Hematopoietic multipotent progenitor cell treated with erythropoietin and hydrocortisone succinate and interleukin-3 and kit ligand, for 6 days (in vitro differentiated cells): Measurements from ENCODE around the gene C4orf50.
"Not testable (repeated sequence)": the region's sequence is repeated elsewhere in the genome, so short reads cannot be mapped to it uniquely, and the experiment has no call there.

ENCODE experiments used
- DNase-seq: peaks from one replicate; pipeline ENCODE4 v3.0.0-alpha.2; 2015

The C4orf50 gene

DNA sequence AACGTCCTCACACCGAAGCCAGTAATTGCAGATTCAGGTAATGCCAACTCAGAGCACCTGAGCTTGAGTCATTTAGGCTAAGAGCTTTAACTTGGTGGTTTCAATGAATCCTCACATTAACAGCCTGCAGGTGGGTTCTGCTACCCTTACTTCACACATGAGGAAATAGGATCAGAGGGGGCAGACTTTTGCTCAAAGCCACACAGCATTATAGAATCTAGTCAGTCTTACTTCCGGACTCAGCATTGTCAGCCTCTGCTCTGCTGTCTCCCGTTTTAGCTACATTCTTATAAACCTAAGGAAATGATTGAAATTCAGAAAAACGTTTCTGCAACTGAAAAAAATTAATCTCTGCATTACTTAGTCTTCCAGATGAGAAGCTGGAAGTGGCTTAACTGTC is 6.0 kb downstream of the C4orf50 start:
- no peak for DNase-seq

DNA sequence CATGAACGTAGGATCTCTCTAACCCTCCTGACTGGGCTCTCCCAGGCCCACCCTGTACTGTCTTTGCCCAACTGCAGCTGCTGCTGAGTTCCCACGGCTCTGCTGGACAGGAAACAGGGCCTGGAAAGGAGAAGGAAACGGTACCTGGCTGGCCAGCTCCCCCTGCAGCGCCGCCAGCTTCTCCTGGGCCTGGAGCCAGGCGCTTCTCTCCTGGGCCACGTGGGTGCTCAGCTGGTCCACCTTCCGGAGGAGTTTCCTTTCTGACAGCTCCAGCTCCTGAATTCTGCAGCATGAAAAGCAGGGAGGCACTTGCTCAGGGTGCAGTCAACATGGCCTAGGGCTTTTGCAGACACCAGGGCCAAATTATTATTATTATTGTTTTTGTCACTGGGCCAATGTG is 6.5 kb downstream of the C4orf50 start:
- no peak for DNase-seq

DNA sequence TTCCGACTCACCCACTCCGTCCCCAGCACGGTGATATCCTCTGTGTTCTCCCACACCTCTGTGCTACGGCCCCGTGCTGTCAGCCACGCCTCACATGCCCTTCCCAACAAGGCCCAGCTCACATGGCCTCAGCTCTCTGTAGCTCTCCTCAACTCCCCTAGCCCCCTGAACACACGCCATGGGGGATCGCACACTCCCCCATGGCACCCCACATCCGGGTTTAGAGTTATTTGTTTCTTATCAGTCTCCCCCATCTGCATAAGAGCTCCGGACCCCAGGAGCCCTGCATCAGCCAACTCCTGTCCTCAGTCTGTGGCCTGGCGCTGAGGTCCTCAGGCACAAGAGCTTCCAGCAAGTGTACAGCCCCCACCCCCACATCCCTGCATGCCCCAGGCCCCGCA is 7.0 kb downstream of the C4orf50 start:
- peak; percentile 5 for DNase-seq

DNA sequence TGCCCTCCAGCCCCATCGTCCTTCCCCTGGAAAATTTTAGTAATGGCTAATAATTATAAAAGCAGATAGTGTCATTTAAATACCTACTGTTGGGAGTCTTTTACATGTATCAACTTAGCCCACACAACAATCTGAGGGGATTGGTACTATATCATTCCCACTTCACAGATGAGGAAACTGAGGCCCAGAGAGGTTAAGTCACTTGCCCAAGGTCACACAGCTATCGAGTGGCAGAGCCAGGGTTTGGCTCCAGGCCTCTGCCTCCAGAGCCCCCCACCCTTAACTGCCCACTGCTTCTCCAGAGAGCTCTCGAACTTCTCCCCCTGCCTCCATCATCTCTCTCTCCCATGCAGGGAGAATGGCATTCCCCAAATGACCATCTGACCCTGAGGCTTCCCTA is 7.4 kb downstream of the C4orf50 start:
- no peak for DNase-seq

DNA sequence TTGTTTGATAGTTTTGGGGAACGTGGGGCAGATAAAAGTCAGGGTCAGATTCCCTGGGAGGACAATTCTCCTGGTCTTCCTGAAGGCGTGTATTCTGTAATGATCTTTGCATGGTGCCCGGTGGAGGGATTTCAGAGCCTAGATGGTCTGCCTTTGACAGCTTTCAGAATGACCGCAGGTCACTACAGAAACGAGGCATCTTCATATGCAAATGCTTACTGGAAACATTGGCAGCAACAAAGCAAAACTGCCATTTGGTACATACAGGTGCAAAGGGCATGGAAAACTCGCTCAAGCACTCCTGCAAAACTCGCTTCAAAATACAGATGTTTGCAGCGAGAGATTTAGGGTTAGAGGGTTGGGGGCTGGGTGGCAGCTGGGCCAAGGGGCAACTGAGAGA is 8.8 kb downstream of the C4orf50 start:
- DNase-seq, result no peak

DNA sequence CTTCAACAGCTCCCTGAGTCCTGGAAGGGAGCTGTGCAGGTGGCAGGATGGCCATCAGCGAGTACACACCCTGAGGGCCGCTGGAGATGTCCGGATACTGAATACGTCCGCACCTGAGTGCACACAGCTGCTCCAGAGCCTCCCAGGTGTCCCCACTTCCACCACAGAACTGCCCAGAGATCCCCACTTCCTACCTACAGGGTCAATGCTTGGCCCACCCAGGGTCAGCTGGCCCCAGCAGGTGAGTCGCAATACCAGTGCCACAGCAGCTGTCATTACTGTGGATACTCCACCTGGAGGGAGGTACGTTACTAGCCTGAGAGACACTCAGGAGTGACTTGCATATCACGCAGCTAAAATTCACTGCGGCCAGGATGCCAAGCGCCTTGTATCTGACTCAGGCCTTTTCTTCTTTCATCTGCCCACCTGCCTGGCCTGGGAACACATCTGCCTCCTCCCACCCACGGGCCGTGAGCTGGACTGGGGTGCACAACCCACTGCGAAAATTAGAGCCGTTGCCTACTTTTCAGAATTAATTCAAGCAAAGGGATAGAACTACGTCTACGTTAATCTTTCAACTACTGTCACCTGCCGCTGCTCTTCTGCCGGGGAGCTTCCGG is 9.4 kb downstream of the C4orf50 start:
- no peak for DNase-seq

DNA sequence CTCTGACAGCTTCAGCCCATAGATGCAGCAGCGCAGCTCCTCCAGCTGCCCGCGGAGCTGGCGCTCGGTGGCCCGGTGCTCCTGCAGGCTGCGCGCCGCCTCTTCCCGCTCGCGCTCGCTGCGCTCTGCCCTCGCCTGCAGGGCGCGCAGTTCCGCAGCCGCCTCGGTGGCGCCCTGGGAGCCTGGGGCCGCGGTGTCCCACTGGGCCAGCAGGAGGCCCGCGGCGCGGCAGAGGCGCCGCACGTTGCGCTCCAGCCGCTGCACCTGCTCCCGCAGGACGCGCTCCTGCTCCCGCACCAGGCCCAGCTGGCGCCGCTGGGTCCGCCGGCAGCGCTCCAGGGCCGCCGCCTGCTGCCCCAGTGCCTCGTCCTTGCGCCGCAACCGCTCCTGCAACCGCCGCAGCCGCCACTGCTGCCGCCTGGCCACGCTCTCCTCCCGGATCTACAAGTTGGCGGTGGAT is 10.1 kb downstream of the C4orf50 start:
- peak; percentile 6 for DNase-seq

DNA sequence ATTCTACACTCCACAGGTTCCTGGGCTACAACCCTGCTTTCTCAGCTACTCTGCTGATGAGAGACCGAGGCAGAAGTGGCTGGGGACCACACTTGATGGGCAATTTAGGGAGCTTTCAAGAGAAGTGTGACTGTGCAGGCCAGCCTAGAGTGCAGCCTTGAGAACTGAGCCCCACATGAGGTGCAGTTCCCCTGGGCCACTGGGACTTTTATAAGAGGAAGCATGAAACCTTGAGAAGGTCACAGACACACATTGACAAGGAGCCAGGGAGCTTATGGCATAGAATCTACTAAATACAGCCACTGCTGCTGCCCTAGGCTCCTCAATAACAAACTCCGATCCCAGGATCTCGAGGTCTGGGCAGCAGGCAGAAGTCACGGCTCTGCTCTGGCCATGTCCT is 13.1 kb downstream of the C4orf50 start:
- DNase-seq, result no peak

DNA sequence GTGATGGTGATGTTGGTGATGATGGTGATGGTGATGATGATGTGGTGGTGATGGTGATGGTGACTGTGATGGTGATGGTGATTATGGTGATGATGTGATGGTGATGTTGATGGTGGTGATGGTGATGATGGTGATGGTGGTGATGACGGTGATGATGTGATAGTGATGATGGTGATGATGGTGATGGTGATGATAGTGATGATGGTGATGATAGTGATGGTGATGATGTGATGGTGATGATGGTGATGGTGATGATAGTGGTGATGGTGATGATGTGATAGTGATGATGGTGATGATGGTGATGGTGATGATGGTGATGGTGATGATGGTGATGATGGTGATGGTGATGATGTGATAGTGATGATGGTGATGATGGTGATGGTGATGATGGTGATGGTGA is 14.7 kb downstream of the C4orf50 start:
- not testable (repeated sequence) for DNase-seq

DNA sequence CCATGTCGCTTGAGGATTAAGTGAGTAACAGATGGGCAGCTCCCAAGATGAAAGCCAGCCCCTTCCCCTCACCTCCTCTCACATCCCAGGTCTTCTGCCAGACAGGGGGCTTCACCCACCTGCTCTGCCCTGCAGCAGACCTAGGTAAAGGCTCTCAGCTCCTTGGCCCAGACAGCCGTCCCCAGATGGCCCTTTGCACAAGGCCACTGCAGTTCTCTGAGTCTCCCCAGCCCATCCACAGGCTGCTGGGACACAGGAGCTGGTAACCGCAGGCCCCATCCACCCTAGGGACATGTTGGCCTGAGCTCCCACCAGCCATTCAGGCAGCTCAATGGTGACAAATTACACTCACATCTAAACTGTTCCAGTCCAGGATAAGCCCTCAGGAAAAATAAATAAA is 15.3 kb downstream of the C4orf50 start:
- DNase-seq, result no peak

DNA sequence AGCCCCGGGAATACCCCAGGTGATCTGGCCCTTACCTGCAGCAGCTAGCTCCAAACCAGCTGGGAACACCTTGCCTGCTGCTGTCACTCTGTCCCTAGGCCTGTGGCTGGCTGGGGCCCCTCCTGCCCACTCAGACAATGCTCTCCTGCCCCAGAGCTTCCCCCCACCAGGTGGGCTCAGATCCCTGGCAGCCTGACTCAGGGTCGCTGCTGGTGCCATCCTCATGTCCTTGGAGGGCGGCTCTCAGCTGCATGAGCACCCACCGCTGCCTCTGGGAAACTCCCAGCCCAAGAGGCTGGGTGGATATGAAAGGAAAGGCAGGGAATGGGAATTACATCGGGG is 15.8 kb downstream of the C4orf50 start:
- no peak for DNase-seq

DNA sequence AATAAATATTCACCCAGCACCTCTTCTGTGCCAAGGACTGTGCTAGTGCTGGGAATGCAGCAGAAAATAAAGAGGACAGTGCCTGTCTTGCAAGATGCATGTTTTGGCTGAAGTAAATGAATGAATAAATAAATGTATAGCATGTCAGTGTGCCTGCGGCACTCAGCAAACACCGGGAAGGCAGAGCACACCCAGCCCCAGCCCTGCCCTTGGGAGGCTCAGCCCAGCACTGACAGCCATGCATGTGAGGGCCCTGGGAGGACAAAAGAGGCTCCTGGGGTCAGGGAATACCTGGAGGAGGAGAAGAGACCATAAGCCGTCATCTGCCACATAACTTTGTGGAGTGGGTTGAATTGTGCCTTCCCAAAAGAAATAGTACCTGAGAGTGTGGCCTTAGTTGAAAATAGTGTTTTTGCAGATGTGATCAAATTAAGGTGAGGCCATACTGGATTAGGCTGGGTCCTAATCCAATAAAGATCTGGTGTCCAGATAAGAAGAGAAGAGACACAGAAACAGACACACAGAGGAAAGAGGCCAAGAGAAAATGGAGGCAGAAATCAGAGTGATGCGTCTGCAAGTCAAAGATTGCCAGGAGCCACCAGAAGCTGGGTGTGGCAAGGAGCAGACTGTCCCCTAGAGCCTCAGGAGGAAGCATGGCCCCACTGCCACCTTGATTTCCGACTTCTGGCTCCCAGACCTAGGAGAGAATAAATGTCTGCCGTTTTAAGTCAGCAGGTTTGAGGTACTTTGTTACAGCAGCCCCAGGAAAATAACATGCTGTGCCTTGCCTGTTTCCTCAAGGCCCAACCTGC is 16.3 kb downstream of the C4orf50 start:
- no peak for DNase-seq

DNA sequence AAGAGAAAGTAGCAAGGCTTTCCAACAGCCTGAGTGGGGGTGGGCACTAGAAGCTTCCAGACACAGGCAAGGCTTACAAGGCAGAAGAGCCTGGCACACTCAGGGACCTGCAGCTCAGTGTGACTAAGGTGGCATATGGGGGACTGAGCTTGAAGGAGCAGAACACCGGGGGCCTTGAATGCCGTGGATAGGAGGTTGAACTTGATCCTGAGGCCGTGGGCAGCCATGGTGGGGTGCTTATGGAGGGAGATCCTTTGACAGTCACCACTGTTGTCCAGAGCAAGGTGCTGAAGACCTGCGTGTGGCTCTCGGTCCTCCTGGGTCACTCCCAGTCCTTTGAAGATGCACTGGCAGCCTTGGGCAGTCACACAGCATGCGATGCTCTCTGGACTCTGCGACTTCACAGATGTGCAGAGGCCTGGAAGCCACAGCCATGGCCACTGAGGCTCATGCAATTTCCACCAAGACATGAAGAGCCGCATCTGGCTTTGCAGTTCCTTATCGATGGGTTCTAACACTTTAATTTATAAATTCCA is 18.3 kb downstream of the C4orf50 start:
- DNase-seq, result no peak

DNA sequence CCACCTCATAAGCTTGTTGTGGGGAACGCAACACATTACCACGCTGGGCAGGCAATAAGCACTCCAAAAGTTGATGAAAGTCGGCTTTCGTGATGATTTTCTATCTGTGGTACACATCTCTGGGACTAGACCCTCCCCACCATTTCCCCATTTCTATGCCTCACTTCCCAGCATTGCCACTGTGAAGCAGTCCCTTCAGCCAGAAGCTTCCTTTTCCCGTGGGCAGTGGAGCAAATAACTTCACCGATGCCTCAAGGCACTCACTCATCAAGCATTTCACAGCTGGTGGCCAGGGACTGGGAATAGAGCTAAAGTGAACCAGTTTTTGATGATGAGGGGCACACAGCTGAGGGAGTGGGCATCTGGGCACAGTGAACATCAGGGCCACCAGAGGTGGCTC is 18.9 kb downstream of the C4orf50 start:
- DNase-seq, result no peak

DNA sequence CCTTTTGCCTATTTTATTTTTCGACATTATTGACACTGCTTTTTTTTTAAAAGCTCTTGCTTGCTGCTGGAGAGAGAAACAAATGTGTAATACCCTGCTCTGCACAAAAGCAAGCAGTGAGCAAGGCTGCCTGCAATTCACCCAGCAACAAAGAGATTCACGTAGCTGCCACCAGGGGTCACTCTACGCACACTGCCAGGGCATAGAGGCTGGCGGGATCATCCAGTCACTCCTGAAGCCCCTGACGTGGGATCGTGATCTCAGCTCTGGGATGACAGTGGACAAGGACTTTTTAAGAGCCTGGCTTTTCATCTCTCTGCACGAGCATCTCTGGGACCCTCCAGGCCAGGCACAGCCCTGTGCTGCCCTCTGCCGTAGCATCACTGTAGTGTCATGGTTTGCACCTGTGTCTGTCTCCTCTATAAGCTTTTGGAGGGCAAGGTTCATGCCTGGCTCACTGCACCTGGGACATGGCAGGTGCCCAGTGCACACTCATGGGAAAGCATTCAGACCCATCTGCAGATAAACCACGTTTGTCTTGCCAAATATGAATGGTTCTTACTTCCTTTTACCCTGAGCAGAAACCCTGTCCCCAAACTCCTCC is 19.8 kb downstream of the C4orf50 start:
- peak; percentile 68 for DNase-seq

DNA sequence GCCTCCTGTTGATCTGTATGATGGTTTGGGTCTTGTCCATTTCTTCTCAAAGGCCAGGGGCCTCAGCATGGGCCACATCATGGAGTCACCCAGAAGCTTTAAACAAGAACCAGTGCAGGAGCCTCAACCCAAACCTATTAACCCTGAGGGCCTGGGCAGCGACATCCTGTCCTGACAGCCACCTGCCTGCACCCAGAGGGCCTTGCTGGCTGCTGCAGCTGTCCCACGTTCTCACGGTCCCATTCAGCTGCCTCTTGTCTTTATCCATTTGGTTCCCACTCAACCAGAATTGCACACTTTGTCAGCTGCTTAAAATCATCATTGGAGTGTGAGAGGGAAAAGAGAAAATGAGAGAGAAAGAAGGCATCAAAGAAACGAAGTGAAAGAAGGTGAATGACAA is 21.6 kb downstream of the C4orf50 start:
- DNase-seq, result no peak

DNA sequence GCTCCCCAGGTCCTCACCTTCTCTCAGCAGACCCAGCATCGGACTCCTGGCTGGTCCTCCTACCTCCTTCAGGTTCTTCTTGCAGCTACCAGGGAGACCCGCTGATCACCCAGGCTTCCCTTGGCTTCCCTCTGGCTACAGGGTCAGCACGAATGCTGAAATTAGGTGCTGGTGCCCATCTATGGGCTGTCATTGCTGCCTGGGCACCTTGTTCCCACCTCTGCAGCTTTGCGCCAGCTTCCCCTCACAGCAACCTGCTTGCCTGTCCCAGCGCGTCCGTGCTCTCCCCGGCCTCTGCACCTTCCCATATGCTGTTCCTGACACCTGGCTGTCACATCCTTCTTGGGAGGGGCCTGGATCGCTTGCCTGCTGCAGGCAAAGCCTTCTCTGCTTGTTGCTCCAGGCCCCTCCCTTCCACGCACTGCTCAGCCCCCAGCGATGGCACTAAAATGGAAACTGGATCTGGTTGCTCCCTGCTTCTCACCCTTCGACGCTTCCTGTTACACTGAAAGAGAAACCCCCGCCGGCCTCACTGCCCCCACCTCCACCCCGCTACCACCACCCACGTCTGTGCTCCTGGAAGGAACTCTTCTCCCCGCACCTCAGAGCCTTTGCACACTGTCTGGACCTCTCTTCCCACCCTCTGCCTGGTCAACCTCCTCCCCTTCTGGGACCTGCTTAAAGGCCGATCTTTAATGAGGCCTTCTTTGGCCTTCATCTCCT is 22.2 kb downstream of the C4orf50 start:
- DNase-seq, result no peak

DNA sequence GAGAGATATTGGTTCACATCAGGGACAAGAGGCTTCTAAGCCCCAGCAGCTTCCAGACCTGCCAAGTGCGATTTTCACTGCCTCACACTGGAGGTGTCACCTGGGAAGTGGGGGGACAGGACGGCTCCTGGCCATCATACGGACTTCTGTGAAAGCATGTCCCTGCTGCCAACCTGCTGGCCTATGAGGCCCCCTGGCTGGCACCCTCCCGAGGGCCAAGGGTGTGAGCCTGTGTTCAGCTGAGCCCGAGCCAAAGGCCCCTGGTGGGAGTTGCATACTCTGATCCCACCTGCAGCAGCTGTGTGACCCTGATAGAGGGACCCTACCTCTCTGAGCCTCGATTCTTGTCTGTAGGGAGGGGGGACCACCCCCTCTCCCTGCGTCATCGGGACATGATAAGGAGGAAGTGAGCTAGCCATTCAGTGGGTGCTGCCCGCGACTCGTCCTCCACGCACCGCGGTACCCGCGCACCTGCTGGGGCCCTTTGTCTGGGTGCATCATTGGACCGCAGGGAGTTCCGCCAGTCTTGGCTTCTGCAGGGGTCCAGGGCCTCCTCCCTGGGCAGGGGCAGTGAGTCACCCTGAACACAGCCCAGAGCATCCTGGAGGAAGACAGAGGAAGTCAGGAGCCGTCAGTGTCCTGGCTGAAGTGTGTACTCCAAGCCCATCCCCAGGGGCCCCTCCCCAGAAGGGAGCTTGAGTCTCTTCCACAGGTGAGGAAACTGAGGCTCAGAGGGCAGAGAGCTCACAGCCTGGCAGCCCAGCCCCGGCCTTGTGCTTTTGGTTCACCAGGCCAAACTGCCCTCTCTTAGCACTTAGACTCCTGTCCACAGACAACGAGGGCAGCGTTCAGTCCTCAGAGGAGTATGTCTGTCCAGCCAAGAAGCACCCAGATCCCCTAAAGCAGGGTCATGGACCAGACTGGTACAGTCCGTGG is 24.1 kb downstream of the C4orf50 start:
- no peak for DNase-seq

DNA sequence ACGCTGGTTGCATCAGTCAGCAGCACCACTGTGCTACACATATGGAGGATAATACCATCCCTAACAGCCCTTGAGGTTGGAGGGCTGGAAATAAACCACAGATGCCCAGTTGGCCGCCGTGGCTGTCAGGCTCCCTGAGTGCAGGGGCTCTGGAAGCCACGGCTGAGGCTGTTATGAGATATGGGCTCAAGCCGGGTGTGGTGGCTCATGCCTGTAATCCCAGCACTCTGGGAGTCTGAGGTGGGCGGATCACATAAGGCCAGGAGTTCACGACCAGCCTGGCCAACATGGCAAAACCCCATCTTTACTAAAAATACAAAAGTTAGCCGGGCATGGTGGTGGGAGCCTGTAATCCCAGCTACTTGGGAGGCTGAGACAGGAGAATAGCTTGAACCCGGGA is 24.9 kb downstream of the C4orf50 start:
- DNase-seq, result not testable (repeated sequence)

DNA sequence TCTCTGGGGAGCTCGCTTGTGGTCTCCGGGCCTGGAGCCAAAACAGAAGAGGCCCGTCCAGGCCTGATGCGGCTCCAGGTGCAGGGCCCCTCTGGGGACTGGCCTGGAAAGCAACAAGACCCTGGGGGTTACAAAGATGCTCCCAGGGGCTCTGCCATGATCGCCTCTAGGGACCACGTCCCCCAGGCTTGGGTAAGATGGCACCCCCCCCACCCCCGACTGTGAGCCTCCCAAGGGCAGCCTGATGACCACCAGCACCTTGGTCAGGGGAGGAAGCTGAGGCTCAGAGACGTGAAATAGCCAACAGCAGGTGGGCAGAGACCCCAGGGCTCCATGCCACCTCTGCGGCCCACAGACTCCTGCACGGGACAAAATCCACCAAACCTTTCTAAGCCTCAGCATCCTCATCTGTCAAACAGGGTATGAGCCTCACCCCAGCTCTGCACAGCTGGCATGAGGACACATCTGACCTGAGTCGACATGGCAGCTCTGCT is 25.4 kb downstream of the C4orf50 start:
- no peak for DNase-seq

DNA sequence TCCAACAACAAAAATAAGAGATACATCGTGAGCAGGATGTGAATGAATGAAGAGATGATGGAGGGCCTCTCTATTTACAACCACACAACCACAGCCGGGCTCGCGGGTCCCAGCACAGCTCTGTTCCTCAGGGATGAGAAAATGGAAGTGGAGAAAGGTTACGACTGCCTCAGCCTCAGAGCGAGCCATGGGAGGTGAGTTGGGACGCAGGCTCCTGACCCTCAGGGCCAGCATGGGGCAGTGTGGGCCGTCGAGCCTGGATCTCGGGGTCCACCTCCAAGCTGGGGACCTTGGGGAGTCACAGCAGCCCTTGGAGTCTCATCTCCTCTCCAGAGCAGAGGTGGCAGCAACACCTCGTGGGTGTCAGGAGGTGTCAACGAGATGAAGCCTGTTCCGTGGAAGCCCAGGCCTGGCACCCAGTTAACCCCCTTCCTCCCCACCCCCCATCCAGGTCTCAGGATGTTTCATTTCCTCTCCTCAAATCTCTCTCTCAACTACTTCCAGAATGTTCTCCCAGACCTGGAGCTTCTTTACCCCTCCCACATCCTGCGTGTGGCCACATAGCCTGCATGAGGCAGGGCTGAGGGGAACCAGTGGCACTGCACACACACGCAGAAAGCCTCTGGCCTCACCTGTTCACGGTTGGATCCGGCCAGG is 25.9 kb downstream of the C4orf50 start:
- DNase-seq, result no peak

DNA sequence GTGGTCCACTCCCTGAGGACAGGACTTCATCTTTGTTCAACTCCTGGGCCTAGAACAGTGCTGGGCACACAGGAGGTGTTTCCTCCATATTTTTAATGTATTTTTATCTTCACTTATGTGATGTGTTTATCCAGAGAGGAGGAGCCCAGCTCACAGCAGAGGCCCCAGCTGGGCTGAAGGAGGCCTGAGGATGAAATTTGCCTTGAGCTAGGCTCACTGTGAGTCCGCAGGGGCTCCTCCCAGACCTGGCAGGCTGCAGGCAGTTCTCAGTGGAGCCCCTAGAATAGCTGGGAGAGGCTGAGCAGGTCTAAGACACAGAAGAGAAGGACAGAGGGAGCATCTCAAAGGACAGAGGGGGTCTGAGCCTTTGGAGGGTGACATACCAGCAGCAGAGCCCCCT is 26.8 kb downstream of the C4orf50 start:
- no peak for DNase-seq
